SK-N-SH (cell line): Measurements from ENCODE around the gene NREP. TPM values are rescaled to one million over a fixed set of nuclear protein-coding genes. Genes with fewer than 3 reads are reported as not detected.

Experiments
- CTCF ChIA-PET: fragments of 300-600, 350-600 bp; formaldehyde crosslinking; extraction: SDS; loops from one replicate; lab custom pipeline; 2021; lab: Yijun Ruan, JAX
- POLR2A ChIA-PET: fragments of 350-600 bp; sonication (Branson Sonifier 250); formaldehyde crosslinking; extraction: SDS; loops from one replicate; lab custom pipeline; 2020; ENCODE audit warnings: antibody characterized with exemption, inconsistent platforms; lab: Yijun Ruan, JAX
- DNase-seq: peaks from one replicate; pipeline ENCODE4 v3.0.0; 2012
- H2AFZ ChIP-seq: fragments of 200-600 bp; sonication (generic); 2 replicates; pipeline ENCODE4 v1.8.1; 2016; ENCODE audit warnings: antibody characterized with exemption, mild to moderate bottlenecking, low read depth
- H3F3A ChIP-seq: fragments of 200-600 bp; sonication (generic); replicated peaks from 2 replicates; pipeline ENCODE3; 2016; ENCODE audit warnings: antibody characterized with exemption, mild to moderate bottlenecking; ENCODE audit not compliant: insufficient read depth
- H3K27ac ChIP-seq, 2 experiments: fragments of 200-500 bp in 1 of 2; fragments of 200-600 bp in 1 of 2; sonication (Bioruptor generic) in 1 of 2; sonication (generic), shearing (Covaris generic) in 1 of 2; 2 replicates each; pipeline versions ENCODE4 v1.5.1 to v1.6.1; 2014 to 2016; ENCODE audit warnings: low read depth in 2 of 2, inconsistent platforms in 1 of 2, low read length in 1 of 2, mild to moderate bottlenecking in 1 of 2, mixed read lengths in 1 of 2
- H3K27me3 ChIP-seq: fragments of 200-600 bp; sonication (generic), shearing (Covaris generic); 2 replicates; pipeline ENCODE4 v1.6.1; 2016; ENCODE audit warnings: mixed run types; ENCODE audit not compliant: insufficient read depth
- H3K36me3 ChIP-seq, 2 experiments: fragments of 200-500 bp in 1 of 2; fragments of 200-600 bp in 1 of 2; sonication (Bioruptor generic) in 1 of 2; sonication (generic) in 1 of 2; replicated peaks in 1 of 2; 2 replicates each; pipeline versions ENCODE3 to v1.5.1; 2014 to 2016; ENCODE audit warnings: low read length in 1 of 2, mild to moderate bottlenecking in 1 of 2; ENCODE audit not compliant: insufficient read depth in 2 of 2, control insufficient read depth in 1 of 2
- H3K4me1 ChIP-seq, 2 experiments: fragments of 200-500 bp in 1 of 2; fragments of 200-600 bp in 1 of 2; sonication (Bioruptor generic) in 1 of 2; sonication (generic), shearing (Covaris generic) in 1 of 2; 2 replicates each; pipeline versions ENCODE4 v1.5.1 to v1.6.1; 2014 to 2016; ENCODE audit warnings: low read depth in 1 of 2, low read length in 1 of 2, mixed run types in 1 of 2; ENCODE audit not compliant: insufficient read depth in 2 of 2, control insufficient read depth in 1 of 2
- H3K4me2 ChIP-seq: fragments of 200-600 bp; sonication (generic), shearing (Covaris generic); 2 replicates; pipeline ENCODE4 v1.6.1; 2017; ENCODE audit warnings: mixed run types
- H3K4me3 ChIP-seq, 2 experiments: fragments of 200-500 bp in 1 of 2; fragments of 200-600 bp in 1 of 2; sonication (Bioruptor generic) in 1 of 2; sonication (generic), shearing (Covaris generic) in 1 of 2; 2 replicates each; pipeline versions ENCODE4 v1.5.1 to v1.8.1; 2014 to 2016; ENCODE audit warnings: low read depth in 2 of 2, inconsistent platforms in 1 of 2, low read length in 1 of 2, mild to moderate bottlenecking in 1 of 2, mixed read lengths in 1 of 2, moderate library complexity in 1 of 2
- H3K79me2 ChIP-seq: fragments of 200-600 bp; sonication (generic); 2 replicates; pipeline ENCODE4 v1.8.1; 2017; ENCODE audit warnings: mild to moderate bottlenecking; ENCODE audit not compliant: insufficient read depth
- H3K9ac ChIP-seq: fragments of 200-600 bp; sonication (generic); 2 replicates; pipeline ENCODE4 v1.6.1; 2017; ENCODE audit warnings: mixed run types
- H3K9me2 ChIP-seq: fragments of 200-600 bp; sonication (generic); 2 replicates; pipeline ENCODE4 v1.6.1; 2017; ENCODE audit warnings: mixed run types
- H3K9me3 ChIP-seq: fragments of 200-600 bp; sonication (generic); 2 replicates; pipeline ENCODE4 v1.6.1; 2017; ENCODE audit warnings: mixed run types, mild to moderate bottlenecking, moderate library complexity
- H4K20me1 ChIP-seq: fragments of 200-600 bp; sonication (generic); 2 replicates; pipeline ENCODE4 v1.6.1; 2017; ENCODE audit warnings: mild to moderate bottlenecking, mixed run types; ENCODE audit not compliant: insufficient read depth
- EP300 ChIP-seq, 2 experiments: IDR thresholded peaks; 2 replicates each; pipeline versions ENCODE4 v1.4.0 to v1.6.1; 2012; ENCODE audit warnings: borderline replicate concordance in 1 of 2, low read depth in 1 of 2, low read length in 1 of 2
- EZH2phosphoT487 ChIP-seq: fragments of 200-600 bp; sonication (generic); IDR thresholded peaks from 2 replicates; pipeline ENCODE4 v1.6.1; 2017; ENCODE audit warnings: low read depth, mixed run types, mild to moderate bottlenecking, antibody characterized with exemption, moderate library complexity, borderline replicate concordance
- FOSL2 ChIP-seq: IDR thresholded peaks from 2 replicates; pipeline ENCODE4 v1.4.0; 2012; ENCODE audit warnings: low read depth, mild to moderate bottlenecking, moderate library complexity, borderline replicate concordance
- FOXM1 ChIP-seq: IDR thresholded peaks from 2 replicates; pipeline ENCODE4 v1.4.0; 2012; ENCODE audit warnings: low read depth, mild to moderate bottlenecking
- GATA2 ChIP-seq: sonication (generic); formaldehyde crosslinking; IDR thresholded peaks from 2 replicates; pipeline ENCODE4 v1.5.0; 2020; ENCODE audit warnings: mild to moderate bottlenecking, missing genetic modification reagents
- JUND ChIP-seq: IDR thresholded peaks from 2 replicates; pipeline ENCODE4 v1.4.0; 2012
- MAX ChIP-seq: IDR thresholded peaks from 2 replicates; pipeline ENCODE4 v1.4.0; 2012; ENCODE audit warnings: low read depth
- MEF2A ChIP-seq: IDR thresholded peaks from 2 replicates; pipeline ENCODE4 v1.4.0; 2012; ENCODE audit warnings: low read depth, borderline replicate concordance
- NRF1 ChIP-seq: IDR thresholded peaks from 2 replicates; pipeline ENCODE4 v1.6.1; 2012; ENCODE audit warnings: low read depth, mild to moderate bottlenecking, low read length
- PBX3 ChIP-seq: IDR thresholded peaks from 2 replicates; pipeline ENCODE4; 2012
- RAD21 ChIP-seq: IDR thresholded peaks from 2 replicates; pipeline ENCODE4 v1.6.1; 2012; ENCODE audit warnings: mild to moderate bottlenecking, low read length
- RXRA ChIP-seq: IDR thresholded peaks from 2 replicates; pipeline ENCODE4 v1.4.0; 2012; ENCODE audit warnings: low read depth, mild to moderate bottlenecking, borderline replicate concordance
- SIN3A ChIP-seq: IDR thresholded peaks from 2 replicates; pipeline ENCODE4 v1.6.1; 2012; ENCODE audit warnings: low read depth, mild to moderate bottlenecking, low read length, moderate library complexity, borderline replicate concordance
- SMC3 ChIP-seq: IDR thresholded peaks from 2 replicates; pipeline ENCODE4 v1.6.1; 2012; ENCODE audit warnings: low read depth, low read length, improper control_type of control experiment
- TCF12 ChIP-seq: IDR thresholded peaks from 2 replicates; pipeline ENCODE4 v1.4.0; 2012
- TEAD4 ChIP-seq: IDR thresholded peaks from 2 replicates; pipeline ENCODE4 v1.4.0; 2012; ENCODE audit warnings: mild to moderate bottlenecking, borderline replicate concordance; ENCODE audit not compliant: insufficient read depth
- USF2 ChIP-seq: fragments of 150-350 bp; IDR thresholded peaks from 2 replicates; pipeline ENCODE4 v1.6.1; 2017; ENCODE audit warnings: antibody characterized with exemption, low read length, low read depth, borderline replicate concordance
- WGBS: methylation state at CpG from one replicate; pipeline ENCODE4 v1.1.6; 2017; ENCODE audit warnings: low lambda C conversion rate; 5-methylcytosine and 5-hydroxymethylcytosine counted together
- polyA plus RNA-seq, 3 experiments: library from polyadenylated mRNA; depleted of rRNA; stranded (reverse); fragments of >200 nt; gene quantifications; 2 replicates each; pipeline ENCODE4 v1.2.3, GENCODE V29; 2012

The NREP gene
- polyA plus RNA-seq, 1 of the 3 experiments (the other 2 are of a cell fraction): 94.4 TPM

- TF ChIP-seq FOSL2 (no peak), JUND (no peak), TCF12 (no peak), TEAD4 (no peak), USF2 (no peak)
Observed at GRCh38 chr5:111776913-111777781, 20.2 kb upstream of the NREP start (continued).

- Histone ChIP-seq H3K4me3 (no peak overlapping the region), H3K4me2 (peak overlapping the region; percentile 52), H3F3A (peaks cover 7% of the 10 kb centered on the region), H4K20me1 (no peaks in the 10 kb centered on the region), H3K79me2 (no peaks in the 10 kb centered on the region), H3K27ac (peak overlapping the region; percentile 39 to 71; a peak in 2 of 4 replicates), H2AFZ (no peak overlapping the region), H3K9me3 (no peaks in the 10 kb centered on the region), H3K27me3 (no peaks in the 10 kb centered on the region), H3K36me3 (no peaks in the 10 kb centered on the region), H3K9me2 (no peaks in the 10 kb centered on the region), H3K9ac (no peak overlapping the region), H3K4me1 (peaks cover 19 to 20% of the 10 kb centered on the region in 2 experiments; a peak in 3 of 4 replicates)
- ChIA-PET POLR2A (no interaction called here), CTCF (no interaction called here)
- TF ChIP-seq EP300 (IDR thresholded peaks at IDR 0.05; ENCODE audit: borderline replicate concordance in 1 of 2, low read depth in 1 of 2, low read length in 1 of 2) (no peak), PBX3 (no peak), FOXM1 (no peak), EZH2phosphoT487 (no peak), RAD21 (no peak), RXRA (no peak), GATA2 (no peak), NRF1 (no peak), MEF2A (no peak), MAX (no peak), SMC3 (no peak), SIN3A (no peak), FOSL2 (no peak)
- DNase-seq: no peak
- WGBS: 90% methylated on average over 2 of the region's 2 CpGs
Observed at GRCh38 chr5:111775224-111775623, 18.2 kb upstream of the NREP start.
